Stimulated activated CD4-positive, alpha-beta T cell treated with anti-CD3 and anti-CD28 coated beads, Interleukin-1b, Interleukin-23, amount 100 ng/mL, for 48 hours (primary cell): ENCODE results near the gene CALCOCO2.
"Not testable (repeated sequence)": the region's sequence is repeated elsewhere in the genome, so short reads cannot be mapped to it uniquely, and the experiment has no call there.

Experiments
- DNase-seq: peaks from one replicate; pipeline ENCODE4 v3.0.0-alpha.2; 2020

CALCOCO2 gene

GRCh38 chr17:48825446-48826381 lies 5.1 kb upstream of the CALCOCO2 start:
- DNase-seq: no peak

GRCh38 chr17:48831549-48831883 lies 681 bp downstream of the CALCOCO2 start:
- DNase-seq: no peak

GRCh38 chr17:48834973-48835372 lies 4.1 kb downstream of the CALCOCO2 start:
- DNase-seq: no peak

- DNase-seq: no peak
Measured at GRCh38 chr17:48835971-48836370, 5.1 kb downstream of the CALCOCO2 start.

- DNase-seq: not testable (repeated sequence)
Measured at GRCh38 chr17:48837458-48837857, 6.6 kb downstream of the CALCOCO2 start.

- no peak for DNase-seq
Measured at GRCh38 chr17:48840441-48840840, 9.6 kb downstream of the CALCOCO2 start.

GRCh38 chr17:48841395-48841831 lies 10.6 kb downstream of the CALCOCO2 start:
- peak; percentile 13 for DNase-seq

- DNase-seq: no peak
Measured at GRCh38 chr17:48842746-48843145, 11.9 kb downstream of the CALCOCO2 start.

GRCh38 chr17:48843187-48843900 lies 12.5 kb downstream of the CALCOCO2 start:
- no peak for DNase-seq

GRCh38 chr17:48850792-48851323 lies 20.0 kb downstream of the CALCOCO2 start:
- DNase-seq: no peak

- DNase-seq: no peak
Measured at GRCh38 chr17:48854774-48855476, 24.1 kb downstream of the CALCOCO2 start.

GRCh38 chr17:48856122-48856821 lies 25.4 kb downstream of the CALCOCO2 start:
- DNase-seq: no peak

GRCh38 chr17:48860034-48860433 lies 29.2 kb downstream of the CALCOCO2 start:
- no peak for DNase-seq

GRCh38 chr17:48860456-48860855 lies 29.6 kb downstream of the CALCOCO2 start:
- no peak for DNase-seq

- DNase-seq: no peak
Measured at GRCh38 chr17:48868916-48869500, 38.2 kb downstream of the CALCOCO2 start.

- no peak for DNase-seq
Measured at GRCh38 chr17:48869821-48870318, 39.0 kb downstream of the CALCOCO2 start.

- DNase-seq: no peak
Measured at GRCh38 chr17:48871035-48871550, 40.3 kb downstream of the CALCOCO2 start.

GRCh38 chr17:48871551-48872351 lies 40.9 kb downstream of the CALCOCO2 start:
- DNase-seq: no peak

GRCh38 chr17:48872409-48872808 lies 41.6 kb downstream of the CALCOCO2 start:
- DNase-seq: not testable (repeated sequence)

GRCh38 chr17:48873209-48873608 lies 42.4 kb downstream of the CALCOCO2 start:
- DNase-seq: no peak
